CD4-positive, alpha-beta T cell treated with Interleukin-15 for 1 hour (primary cell): ENCODE measurements around the gene CNTNAP2.

ENCODE experiments used
- DNase-seq: peaks from one replicate; pipeline ENCODE4 v3.0.0-alpha.2; 2020

CNTNAP2 gene

DNA sequence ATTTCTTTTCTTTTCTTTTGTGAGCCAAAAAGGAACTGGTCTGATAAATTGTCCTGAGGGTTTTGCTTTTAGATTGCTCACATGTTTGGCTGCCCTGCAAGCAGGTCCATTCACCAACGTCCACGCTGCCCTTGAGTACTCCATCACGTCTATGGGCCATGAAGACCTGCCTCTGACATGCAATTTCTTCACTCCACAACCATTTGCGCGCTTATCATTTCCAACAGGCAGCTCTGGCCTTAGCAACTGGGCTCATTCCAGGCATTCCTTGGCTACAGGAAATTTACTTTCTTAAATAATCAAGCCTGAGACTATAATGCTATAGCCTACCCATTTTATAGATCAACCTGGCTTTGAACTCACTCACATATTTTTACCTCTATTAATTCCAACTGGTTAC is 2065.7 kb downstream of the CNTNAP2 start:
- DNase-seq = no peak

DNA sequence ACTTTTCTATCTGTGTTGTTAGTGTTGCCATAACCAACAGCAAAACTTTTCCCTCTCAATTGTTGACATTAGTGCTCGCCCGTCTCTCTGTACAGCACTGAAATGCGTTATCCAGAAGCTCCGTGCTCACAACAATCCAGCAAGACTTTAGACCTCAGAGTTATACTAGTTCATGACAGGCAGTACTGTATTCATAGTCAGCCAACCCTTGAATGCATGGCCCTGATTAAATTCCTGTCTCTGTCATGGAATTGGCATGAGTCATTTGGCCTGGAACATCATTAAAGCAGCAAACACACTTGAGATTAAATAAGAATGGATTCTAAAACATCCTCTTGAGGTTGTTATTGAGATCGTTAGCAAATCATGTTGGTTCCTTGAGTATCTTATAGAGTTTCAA is 2068.4 kb downstream of the CNTNAP2 start:
- no peak for DNase-seq

GRCh38 chr7:148187471-148187870 is 2070.9 kb downstream of the CNTNAP2 start:
- no peak for DNase-seq

- no peak for DNase-seq
Measured at GRCh38 chr7:148191391-148192065, 2074.9 kb downstream of the CNTNAP2 start.

GRCh38 chr7:148192491-148192890 is 2075.9 kb downstream of the CNTNAP2 start:
- DNase-seq = no peak

DNA sequence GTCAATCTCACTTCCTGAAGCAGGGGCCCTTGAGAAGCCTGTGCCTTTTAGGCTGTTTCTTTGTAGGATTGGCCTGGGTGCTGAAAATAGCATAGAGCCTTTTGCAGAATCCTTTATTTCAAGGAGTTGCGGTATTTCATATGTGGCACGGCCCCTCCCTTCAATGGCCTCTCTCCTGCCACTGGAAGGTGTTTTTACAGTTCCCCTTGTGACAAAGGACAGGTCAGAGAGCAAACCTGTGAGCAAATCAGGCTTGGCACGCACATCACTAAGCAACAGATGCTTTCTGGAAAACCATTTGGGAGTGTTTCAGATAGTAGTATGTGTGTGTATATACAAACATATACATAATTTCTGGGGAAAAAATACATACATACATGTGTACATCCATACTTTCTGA is 2085.4 kb downstream of the CNTNAP2 start:
- DNase-seq = no peak

DNA sequence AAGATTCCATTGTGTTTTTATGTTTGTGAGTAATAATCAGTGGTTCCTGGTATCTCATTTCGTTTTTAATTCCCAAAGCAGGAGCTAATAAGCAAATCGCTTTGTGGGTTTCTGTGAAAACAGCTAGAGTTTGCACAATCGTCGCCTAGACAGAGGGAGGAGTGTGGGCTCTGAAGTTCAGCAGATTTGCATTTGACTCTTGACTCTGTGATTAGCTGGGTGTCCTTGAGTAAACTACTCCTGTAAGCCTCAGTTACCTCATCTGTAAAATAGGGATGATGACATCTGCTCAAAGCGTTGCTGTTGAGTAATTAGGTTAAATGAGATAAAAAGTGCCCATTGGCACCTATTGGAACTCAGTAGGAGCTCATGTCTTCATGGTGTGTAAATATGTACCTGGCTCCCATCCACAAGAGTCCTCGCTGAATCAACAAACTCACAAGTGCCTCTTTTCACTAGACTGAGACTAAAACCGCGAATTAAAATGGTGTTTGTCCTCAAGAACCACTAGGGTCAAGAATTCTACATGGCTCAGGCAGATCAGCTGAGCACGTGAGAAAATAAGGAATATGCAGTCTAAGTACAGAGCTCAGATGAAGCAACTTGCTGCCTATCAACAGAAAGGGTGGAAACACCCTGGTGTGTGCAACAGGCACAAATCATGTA is 2088.2 kb downstream of the CNTNAP2 start:
- DNase-seq = no peak

DNA sequence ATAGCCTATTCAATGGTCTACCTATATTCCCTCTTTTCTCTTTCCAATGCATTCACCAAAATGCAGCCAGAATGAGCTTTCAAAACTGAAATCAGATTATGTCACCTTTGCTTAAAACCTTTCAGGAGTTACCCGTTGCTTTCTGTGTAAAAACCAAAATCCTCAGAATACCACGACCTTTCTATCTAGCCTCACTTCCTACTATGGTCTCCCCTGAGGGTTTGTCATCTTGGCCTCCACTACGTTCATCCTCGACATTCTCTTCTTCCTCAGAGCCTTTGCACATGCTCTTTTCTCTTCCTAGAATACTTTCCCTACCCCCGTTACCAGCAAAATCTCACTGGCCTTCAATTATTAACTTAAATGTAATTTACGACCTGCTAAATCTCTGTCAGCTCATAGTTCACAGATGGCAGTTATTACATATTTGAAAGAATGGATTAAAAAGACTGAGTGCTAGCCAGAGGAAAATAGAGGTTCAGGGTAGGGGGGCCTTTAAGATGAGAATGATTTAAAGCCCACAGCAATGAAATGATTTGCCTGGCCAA is 2093.1 kb downstream of the CNTNAP2 start:
- no peak for DNase-seq

DNA sequence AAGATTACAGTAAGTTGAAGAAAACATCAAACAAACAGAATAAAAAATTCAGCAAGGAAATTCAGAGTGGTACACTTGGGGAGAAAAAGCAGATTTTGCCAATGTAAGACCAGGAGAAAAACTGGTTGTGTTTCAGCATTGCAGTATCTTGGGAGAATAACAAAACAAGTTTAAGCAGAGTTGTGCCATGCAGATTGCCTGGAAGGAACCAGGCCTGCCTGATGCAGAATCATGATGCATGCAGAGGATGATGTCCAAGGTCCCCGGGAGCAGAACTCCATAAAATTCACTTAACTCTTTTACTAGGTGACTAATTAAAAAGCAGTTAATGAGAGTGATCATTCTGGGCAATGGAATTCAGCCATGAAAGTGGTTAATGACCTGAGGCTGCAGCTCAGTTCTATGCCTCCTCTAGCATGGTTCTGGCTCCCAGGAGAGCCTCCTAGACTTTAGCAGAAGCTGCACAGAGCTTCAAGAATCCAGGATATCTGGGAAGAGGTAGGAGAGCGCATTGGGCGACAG is 2094.3 kb downstream of the CNTNAP2 start:
- DNase-seq = no peak

- no peak for DNase-seq
Measured at GRCh38 chr7:148211740-148212151, 2095.1 kb downstream of the CNTNAP2 start.

- no peak for DNase-seq
Measured at GRCh38 chr7:148212731-148213130, 2096.1 kb downstream of the CNTNAP2 start.

DNA sequence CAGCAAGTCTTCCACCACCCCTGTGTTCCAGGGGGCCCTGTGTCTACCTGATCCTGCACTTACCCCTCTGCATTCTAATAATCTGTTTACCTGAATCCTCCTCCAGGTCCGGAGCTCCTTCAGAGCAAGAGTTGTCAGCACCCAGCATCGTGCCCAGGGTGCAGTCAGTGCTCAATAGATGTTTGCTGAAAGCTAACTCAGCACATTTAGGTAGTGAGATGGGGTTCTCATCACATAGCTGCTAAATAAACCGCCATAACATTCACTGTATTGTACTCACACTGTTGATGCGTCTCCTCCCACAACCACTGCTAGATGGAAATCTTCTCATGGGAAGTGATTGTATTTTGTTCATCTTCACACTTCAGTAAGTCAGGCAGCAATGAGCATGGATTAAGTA is 2097.5 kb downstream of the CNTNAP2 start:
- no peak for DNase-seq

DNA sequence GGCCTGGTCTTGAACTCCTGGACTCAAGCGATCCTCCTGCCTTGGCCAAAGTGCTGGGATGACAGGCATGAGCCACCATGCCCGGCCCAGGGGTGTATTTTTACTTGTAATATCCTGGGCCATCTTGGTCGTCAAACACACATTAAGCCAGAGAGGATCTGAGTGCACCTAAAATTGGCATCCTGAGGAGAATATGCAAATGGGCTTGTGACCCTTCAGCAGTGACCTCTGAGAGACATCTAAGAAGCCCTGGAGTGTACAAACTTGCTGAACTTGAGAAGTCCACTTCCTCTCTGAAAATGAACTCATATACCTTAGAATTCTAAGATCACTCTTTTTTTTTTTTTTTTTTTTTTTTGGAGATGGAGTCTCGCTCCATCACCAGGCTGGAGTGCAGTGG is 2102.0 kb downstream of the CNTNAP2 start:
- DNase-seq = no peak

- DNase-seq = no peak
Measured at GRCh38 chr7:148222721-148223120, 2106.1 kb downstream of the CNTNAP2 start.

GRCh38 chr7:148223160-148223559 is 2106.6 kb downstream of the CNTNAP2 start:
- no peak for DNase-seq

DNA sequence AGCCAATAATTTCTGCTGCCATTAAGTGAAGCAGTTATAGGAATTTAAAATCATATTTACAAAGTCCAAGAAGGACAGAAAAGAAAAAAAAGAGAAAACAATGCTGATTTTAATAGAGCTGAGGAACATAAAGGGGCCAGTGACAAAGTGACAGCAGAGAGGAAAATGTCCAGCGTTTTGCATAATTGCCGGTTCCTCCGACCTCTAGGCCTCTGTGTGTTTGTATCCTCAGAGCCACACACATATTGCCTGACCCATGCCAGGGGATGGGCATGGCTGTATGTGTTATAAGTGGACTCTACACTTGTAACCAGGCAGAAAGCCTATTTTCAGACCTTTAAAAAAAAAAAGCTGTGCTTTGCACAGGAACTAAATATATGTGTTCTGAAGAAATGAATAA is 2107.1 kb downstream of the CNTNAP2 start:
- no peak for DNase-seq

GRCh38 chr7:148230296-148230695 is 2113.7 kb downstream of the CNTNAP2 start:
- no peak for DNase-seq

- no peak for DNase-seq
Measured at GRCh38 chr7:148230883-148231282, 2114.3 kb downstream of the CNTNAP2 start.

- no peak for DNase-seq
Measured at GRCh38 chr7:148232784-148233183, 2116.2 kb downstream of the CNTNAP2 start.

DNA sequence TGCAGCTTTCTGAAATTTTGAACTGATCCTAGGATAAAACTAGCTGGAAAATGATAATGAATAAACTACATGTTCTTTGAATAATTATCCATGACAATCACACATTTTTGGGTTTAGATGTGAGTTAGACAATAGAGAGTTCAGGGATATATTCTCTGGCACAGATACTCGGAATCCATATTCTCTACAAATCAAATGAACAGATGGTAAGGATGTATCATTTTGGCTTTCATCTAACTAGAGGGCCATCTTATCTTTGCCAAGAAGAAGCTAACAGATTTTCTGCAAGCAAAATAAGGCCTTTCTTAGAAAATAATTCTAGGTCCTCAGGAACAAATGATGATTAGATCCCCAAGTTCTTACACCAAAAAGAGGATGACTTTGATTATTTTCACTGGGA is 2118.1 kb downstream of the CNTNAP2 start:
- no peak for DNase-seq

DNA sequence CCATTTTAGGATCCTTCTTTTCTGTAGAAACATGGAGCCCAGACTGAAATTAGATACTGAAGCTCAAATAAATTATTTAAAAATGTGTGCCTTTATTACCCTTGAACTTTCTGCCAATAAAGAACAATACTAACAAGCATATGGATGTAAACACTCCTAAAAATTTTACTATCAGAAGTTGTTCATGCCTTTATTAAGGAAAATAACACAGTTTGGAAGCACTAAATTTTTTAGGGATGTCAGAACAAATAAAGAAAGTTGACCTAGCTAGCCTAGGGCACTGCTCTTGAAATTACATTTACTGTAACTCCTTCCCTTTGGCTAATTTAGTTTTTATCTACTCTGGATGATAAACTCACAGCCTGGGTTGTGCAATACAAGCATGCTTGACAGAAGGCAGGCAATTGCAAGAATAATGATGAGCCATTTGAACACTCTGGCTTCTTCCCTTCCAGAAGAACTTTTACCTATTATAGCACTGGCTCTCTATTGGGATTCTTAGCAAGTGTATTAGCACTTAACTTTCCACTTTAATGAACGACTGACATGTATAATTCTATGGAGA is 2122.2 kb downstream of the CNTNAP2 start:
- no peak for DNase-seq

DNA sequence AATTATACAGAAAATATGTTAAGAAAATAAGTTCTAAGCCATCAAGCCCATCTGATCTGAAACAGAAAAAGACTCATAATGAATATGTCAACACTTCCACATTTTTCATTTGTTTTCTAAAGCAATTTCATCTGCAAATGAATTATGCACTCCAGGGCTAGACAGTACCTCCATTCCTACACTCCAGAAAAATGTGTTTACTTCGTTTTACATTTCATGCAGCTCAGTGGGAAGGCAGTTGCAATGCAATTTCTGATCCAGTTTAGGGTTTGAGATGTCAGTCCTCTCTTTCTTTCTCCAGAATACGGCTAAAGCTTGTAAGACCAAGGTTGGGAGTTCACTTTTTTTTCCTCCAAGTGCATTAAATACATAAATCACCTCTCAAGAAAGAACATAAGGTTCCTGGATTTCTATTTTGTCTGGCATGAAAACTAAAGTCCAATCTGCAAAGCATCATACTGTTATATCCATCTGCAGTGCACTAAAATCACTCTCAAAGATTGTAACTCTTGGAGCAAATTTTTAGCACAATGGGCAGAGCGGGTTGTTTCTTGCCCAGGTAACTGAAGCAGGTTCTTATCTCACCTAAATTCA is 2125.2 kb downstream of the CNTNAP2 start:
- no peak for DNase-seq

DNA sequence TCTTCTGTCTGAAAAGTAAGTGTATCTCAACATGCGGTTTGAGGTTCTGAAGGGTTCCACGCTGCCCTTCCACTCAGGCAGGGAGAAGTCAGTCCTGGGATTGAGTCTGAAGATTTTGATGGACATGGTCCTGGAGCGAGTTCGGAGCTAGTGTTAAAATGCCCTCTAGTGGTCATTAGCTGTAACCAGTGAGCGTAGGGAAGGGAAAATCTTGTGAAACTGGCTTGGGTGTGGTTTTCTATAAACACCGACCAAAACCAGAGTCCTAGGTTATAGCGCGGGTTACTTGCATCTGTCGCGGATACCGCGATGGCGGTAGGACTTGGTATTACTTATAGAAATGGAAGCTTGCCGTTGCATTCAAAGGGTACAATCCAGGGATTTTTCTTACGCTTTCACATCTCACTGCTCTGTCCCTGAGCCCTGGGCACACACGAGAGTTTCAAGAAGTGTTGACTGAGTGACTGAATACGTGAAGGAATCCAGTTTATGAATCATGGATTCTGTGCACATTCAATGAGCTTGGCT is 2125.8 kb downstream of the CNTNAP2 start:
- no peak for DNase-seq
